ENCODE data around the gene GORAB.

GORAB gene

GRCh38 chr1:170590921-170591705 is 59.1 kb downstream of the GORAB start:
- no peak for DNase-seq (ENCODE audit: low read depth in 4 of 4, low spot score in 1 of 4)

DNA sequence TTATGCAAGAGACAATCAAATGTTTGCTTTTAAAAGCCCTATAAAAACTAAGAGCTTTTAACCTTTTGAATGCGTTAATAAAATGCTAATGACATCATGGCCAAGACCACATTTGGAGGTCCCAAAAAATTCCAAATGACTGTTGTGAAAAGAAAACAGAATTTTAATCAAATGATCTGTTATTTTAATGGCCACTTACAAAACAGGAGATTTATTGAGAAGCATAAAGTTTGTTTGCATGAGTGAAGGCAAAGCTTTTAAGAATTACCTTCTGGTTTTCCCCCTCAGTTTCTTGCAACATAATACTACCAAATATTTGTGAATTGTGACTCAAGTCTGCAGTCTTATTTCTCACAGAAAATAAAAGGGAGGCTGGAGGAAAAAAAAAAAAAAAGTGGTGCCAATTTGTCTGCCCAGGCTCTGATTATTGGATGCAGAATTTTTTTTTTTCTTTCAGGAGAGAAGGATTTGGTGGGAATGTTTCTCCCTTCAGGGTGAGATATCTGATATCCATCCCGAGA is 60.7 kb downstream of the GORAB start:
- DNase-seq (ENCODE audit: low read depth in 4 of 4, low spot score in 1 of 4): no peak

DNA sequence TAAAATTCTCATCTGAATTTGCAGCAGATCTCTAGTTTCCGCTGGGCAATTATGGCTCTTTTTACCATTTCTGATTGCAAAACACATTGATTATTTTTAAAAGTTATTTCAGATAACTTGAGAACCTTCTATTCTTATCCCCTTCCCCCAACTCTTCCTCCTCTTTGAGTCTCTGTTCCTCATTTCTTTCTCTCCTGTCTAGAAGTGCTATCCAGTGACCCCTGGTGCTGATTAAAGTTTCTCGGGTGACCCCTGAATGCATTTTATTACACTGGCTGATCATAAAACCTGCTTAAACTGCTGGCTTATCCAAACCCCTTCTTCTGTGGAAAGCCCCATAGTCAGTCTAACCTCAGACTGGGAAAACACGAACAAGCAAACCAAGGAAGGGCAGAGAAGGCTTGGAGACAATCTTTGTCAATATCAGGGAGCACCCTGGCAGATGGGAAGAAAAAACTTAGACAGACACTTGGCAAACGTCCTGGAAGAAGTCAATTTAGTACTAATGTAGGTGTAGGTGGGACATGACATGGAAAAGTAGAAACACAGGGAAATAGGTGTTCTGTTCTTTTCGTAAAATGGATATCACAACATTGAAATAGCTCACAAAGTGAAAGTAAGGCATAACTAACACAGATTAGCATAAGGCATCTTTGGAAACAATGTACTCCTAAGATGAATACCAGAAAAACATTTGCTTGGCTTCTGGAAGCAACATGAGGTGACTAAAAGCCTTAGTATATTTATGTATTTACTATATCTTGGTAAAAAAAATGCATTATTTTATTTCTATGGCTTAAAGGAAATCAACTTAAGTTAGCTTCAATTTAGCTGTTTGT is 61.4 kb downstream of the GORAB start:
- DNase-seq (ENCODE audit: low read depth in 4 of 4, low spot score in 1 of 4): no peak

- DNase-seq (ENCODE audit: low read depth in 4 of 4, low spot score in 1 of 4): no peak
Measured at GRCh38 chr1:170594066-170594626, 62.2 kb downstream of the GORAB start.

- DNase-seq (ENCODE audit: low read depth in 4 of 4, low spot score in 1 of 4): no peak
Measured at GRCh38 chr1:170596701-170597100, 64.7 kb downstream of the GORAB start.

GRCh38 chr1:170598618-170599017 is 66.7 kb downstream of the GORAB start:
- DNase-seq (ENCODE audit: low read depth in 4 of 4, low spot score in 1 of 4): no peak

- no peak for DNase-seq (ENCODE audit: low read depth in 4 of 4, low spot score in 1 of 4)
Measured at GRCh38 chr1:170599033-170599432, 67.1 kb downstream of the GORAB start.

DNA sequence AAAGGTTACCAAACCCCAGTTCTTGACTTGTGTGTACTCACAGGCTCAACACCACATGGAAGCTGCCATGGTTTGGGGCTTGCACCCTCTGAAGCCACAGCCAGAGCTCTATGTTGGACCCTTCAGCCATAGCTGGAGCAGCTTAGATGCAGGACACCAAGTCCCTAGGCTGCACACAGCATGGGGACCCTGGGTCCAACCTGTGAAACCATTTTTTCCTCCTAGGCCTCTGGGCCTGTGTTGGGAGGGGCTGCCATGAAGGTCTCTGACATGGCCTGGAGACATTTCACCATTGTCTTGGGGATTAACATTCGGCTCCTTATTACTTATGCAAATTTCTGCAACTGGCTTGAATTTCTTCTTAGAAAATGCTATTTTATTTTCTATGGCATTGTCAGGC is 69.9 kb downstream of the GORAB start:
- no peak for DNase-seq (ENCODE audit: low read depth in 4 of 4, low spot score in 1 of 4)
